Neuron (in vitro differentiated cells): ENCODE measurements around the gene MRPL17.
A peak's percentile ranks its signal among the peaks of the same experiment; 100 is the strongest.

Experiments used
- H2AFZ ChIP-seq: one replicate; pipeline ENCODE4 v1.6.1; 2013; ENCODE audit warnings: low read depth, mild to moderate bottlenecking, inconsistent platforms, low read length, moderate library complexity
- H3K27me3 ChIP-seq: one replicate; pipeline ENCODE4 v1.6.1; 2013; ENCODE audit warnings: low read length; ENCODE audit not compliant: insufficient read depth
- H3K36me3 ChIP-seq: one replicate; pipeline ENCODE4 v1.6.1; 2013; ENCODE audit warnings: low read length; ENCODE audit not compliant: insufficient read depth
- H3K4me1 ChIP-seq: one replicate; pipeline ENCODE4 v1.6.1; 2013; ENCODE audit warnings: low read length; ENCODE audit not compliant: insufficient read depth
- H3K4me3 ChIP-seq: 2 replicates; pipeline ENCODE4 v1.5.1; 2013; ENCODE audit warnings: mild to moderate bottlenecking, low read length, moderate library complexity
- H3K9me3 ChIP-seq: one replicate; pipeline ENCODE4 v1.6.1; 2013; ENCODE audit warnings: low read length

MRPL17 gene

GRCh38 chr11:6656584-6656915, 26.6 kb downstream of the MRPL17 start:
- Histone ChIP-seq H3K4me3 (peak overlapping the region; percentile 73), H3K9me3 (no peaks in the 10 kb centered on the region), H3K36me3 (peaks cover 7% of the 10 kb centered on the region), H2AFZ (peak overlapping the region; percentile 59), H3K27me3 (no peaks in the 10 kb centered on the region), H3K4me1 (peaks cover 27% of the 10 kb centered on the region)

GRCh38 chr11:6655790-6656583, 27.2 kb downstream of the MRPL17 start, which contains the start of gene DCHS1:
TSS of gene DCHS1 (minus strand) at chr11:6655809. CDS start at chr11:6641613, 14,196 bp downstream.
- H2AFZ ChIP-seq: peak within 1 kb of the TSS; percentile 59
- peaks cover 27% of the 10 kb centered on the region for H3K4me1 ChIP-seq
- no peaks in the 10 kb centered on the region for H3K9me3 ChIP-seq
- H3K4me3 ChIP-seq: peak within 1 kb of the TSS; percentile 73
- no peaks in the 10 kb centered on the region for H3K27me3 ChIP-seq
- H3K36me3 ChIP-seq: peaks cover 8% of the 10 kb centered on the region

GRCh38 chr11:6655020-6655789, 27.9 kb downstream of the MRPL17 start:
- H2AFZ ChIP-seq: no peak overlapping the region
- no peaks in the 10 kb centered on the region for H3K27me3 ChIP-seq
- peak overlapping the region; percentile 69 for H3K4me3 ChIP-seq
- no peaks in the 10 kb centered on the region for H3K9me3 ChIP-seq
- peaks cover 27% of the 10 kb centered on the region for H3K4me1 ChIP-seq
- H3K36me3 ChIP-seq: peaks cover 15% of the 10 kb centered on the region

DNA sequence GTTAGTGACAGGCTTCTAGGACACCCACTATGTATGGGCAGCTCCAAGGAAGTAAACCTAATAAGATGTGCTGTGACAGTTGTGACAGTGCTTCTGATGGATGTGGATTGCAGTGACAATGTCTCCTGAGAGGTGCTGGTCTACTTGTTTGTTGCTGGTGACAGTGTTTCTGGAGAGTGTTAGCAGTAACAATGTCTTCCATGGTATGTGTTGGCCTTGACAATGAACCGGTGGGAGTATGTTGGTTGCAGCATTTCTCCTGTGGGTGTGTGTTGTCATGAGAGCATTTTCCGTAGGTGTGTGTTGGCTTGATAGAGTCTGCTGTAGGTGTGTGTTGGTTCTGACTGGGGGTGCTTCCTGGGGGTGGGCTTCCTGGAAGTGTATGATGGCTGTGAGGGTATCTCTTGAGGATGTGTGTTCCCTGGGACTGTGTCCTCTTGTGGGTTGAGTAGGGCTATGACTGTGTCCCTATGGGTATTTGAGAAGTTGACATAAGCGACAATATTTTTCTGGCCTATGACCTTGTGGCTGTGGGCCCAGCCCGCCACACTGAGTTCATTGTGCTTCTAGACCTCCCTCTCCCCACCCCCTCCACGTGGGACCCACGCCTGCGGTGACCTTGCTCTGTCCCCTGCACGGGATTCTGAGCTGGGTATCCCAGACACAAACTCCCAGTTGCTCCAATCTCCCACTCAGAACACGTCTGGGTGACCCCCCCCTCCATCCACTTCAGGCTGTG, 28.7 kb downstream of the MRPL17 start:
- Histone ChIP-seq H3K9me3 (no peaks in the 10 kb centered on the region), H3K4me3 (peak overlapping the region; percentile 69), H2AFZ (no peak overlapping the region), H3K4me1 (peaks cover 27% of the 10 kb centered on the region), H3K36me3 (peaks cover 19% of the 10 kb centered on the region), H3K27me3 (no peaks in the 10 kb centered on the region)

DNA sequence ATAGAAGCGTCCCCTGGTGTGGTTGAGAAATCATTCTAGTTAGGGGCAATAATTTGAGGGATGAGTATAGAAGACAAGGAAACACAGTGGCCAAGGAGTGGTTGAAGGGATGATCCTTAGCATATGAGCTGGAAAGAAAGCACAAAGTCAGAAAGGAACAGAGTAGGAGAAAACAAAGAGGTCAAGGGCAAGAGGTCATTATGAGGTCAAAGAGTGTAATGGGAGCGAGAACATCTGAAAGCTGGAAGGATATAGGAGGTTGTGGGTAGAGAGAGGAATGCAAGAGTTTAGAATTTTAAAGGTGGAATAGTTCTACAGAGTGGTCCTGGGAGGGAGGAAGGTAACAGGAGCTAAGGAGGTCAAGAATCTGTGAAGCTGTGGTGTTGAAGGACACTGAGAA, 29.5 kb downstream of the MRPL17 start:
- H3K9me3 ChIP-seq: no peaks in the 10 kb centered on the region
- H3K27me3 ChIP-seq: no peaks in the 10 kb centered on the region
- H3K36me3 ChIP-seq: peaks cover 26% of the 10 kb centered on the region
- no peak overlapping the region for H2AFZ ChIP-seq
- H3K4me1 ChIP-seq: peaks cover 27% of the 10 kb centered on the region
- H3K4me3 ChIP-seq: no peak overlapping the region

DNA sequence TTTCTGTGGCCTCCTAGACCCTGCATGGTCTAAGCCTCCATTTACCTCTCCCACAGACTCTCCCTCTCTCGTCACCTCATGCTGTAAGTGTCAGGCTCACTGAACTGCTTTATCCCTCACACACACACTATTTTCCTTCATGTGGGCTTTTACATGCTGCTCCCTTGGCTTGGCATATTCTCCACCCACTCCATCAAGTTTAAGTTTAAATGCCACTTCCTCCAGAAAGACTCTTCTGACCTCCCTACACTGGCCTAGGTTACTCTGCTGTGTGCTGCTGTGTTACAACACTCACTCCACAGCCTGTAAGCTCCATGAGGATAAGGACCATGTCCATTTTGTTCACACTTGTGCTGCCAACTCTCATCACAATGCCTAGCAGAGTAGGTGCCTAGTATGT, 30.0 kb downstream of the MRPL17 start:
- no peak overlapping the region for H2AFZ ChIP-seq
- no peaks in the 10 kb centered on the region for H3K27me3 ChIP-seq
- H3K4me3 ChIP-seq: no peak overlapping the region

DNA sequence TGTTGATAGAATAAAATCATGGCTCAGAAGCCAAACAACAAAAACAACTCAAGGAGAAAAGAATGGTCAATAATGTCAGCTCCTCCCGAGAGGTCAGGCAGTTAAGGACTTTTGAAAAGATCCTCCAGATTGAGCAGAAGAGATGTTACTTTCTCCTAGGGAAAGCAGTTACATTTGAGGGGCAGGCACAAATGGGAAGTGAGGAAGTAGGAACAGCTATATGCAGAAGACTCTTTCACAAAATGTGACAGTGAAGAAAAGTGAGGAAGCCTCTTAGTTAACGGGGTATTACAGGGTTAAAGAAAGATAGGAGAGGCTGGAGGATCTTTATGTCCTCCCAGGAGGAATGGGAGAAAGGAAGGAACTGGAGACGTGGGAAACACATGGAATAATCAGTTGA, 31.0 kb downstream of the MRPL17 start:
- peaks cover 27% of the 10 kb centered on the region for H3K4me1 ChIP-seq
- peaks cover 32% of the 10 kb centered on the region for H3K36me3 ChIP-seq
- H2AFZ ChIP-seq: no peak overlapping the region
- H3K27me3 ChIP-seq: no peaks in the 10 kb centered on the region
- H3K9me3 ChIP-seq: no peaks in the 10 kb centered on the region
- no peak overlapping the region for H3K4me3 ChIP-seq

More for the DNA sequence above, 30.0 kb downstream of the MRPL17 start:
- Histone ChIP-seq H3K4me1 (peaks cover 27% of the 10 kb centered on the region), H3K9me3 (no peaks in the 10 kb centered on the region), H3K36me3 (peaks cover 31% of the 10 kb centered on the region)

GRCh38 chr11:6650980-6651379, 32.2 kb downstream of the MRPL17 start:
- Histone ChIP-seq H3K9me3 (no peaks in the 10 kb centered on the region), H3K36me3 (peaks cover 32% of the 10 kb centered on the region), H3K4me3 (no peak overlapping the region), H3K4me1 (peaks cover 21% of the 10 kb centered on the region), H2AFZ (no peak overlapping the region), H3K27me3 (no peaks in the 10 kb centered on the region)

DNA sequence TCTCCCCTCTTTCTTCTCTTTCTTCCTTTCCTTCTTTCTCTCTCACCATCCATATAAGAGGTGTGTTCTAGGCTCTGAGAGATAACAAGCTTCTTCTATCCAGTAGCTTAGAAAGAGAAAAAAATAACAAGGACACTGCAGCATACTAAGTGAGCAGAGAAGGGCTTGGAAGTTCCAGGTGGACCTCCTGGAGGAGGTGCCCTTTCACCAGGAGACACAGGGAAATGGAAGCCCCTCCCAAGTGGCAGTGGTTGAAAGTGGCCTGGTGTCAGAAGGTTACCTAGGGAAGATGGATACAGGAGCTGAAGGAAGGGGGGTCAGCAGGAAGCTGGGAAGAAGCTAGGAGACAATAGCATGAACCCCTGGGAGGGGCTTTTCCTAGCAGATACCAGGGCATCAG, 33.0 kb downstream of the MRPL17 start:
- H3K4me3 ChIP-seq: no peak overlapping the region
- no peaks in the 10 kb centered on the region for H3K9me3 ChIP-seq
- H3K4me1 ChIP-seq: peaks cover 20% of the 10 kb centered on the region
- no peaks in the 10 kb centered on the region for H3K27me3 ChIP-seq
- H2AFZ ChIP-seq: no peak overlapping the region
- peaks cover 37% of the 10 kb centered on the region for H3K36me3 ChIP-seq

DNA sequence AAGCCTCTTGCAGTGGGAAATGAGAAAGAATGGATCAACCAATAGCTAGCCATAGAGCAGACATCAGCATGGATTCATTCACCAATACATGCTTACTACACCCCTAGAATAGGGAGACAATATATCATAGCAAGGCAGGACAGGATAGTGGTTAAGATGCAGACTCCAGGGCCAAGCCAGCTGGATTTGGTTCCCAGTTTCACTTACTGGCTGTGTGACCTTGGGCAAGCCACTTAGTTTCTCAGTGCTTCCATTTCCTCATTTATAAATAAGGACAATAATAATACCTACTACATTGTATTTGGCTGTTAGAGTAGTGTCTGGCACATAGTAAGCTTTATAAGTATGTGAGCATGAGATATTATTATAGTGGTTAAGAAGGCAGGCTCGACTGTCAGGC, 34.6 kb downstream of the MRPL17 start:
- Histone ChIP-seq H3K9me3 (no peaks in the 10 kb centered on the region), H3K27me3 (no peaks in the 10 kb centered on the region), H3K4me1 (peaks cover 6% of the 10 kb centered on the region), H3K4me3 (no peak overlapping the region), H2AFZ (no peak overlapping the region), H3K36me3 (peaks cover 40% of the 10 kb centered on the region)

- Histone ChIP-seq H3K27me3 (no peaks in the 10 kb centered on the region), H3K4me1 (peaks cover 6% of the 10 kb centered on the region), H3K9me3 (no peaks in the 10 kb centered on the region), H3K36me3 (peaks cover 40% of the 10 kb centered on the region), H2AFZ (no peak overlapping the region), H3K4me3 (no peak overlapping the region)
These were observed 35.3 kb downstream of the MRPL17 start for GRCh38 chr11:6647836-6648235.

GRCh38 chr11:6646918-6647679, 36.0 kb downstream of the MRPL17 start:
- no peak overlapping the region for H2AFZ ChIP-seq

More at GRCh38 chr11:6646918-6647679, 36.0 kb downstream of the MRPL17 start:
- Histone ChIP-seq H3K36me3 (peaks cover 39% of the 10 kb centered on the region), H3K9me3 (no peaks in the 10 kb centered on the region), H3K4me3 (no peak overlapping the region), H3K27me3 (no peaks in the 10 kb centered on the region), H3K4me1 (peaks cover 2% of the 10 kb centered on the region)
